ENCODE results near the gene RPS5. TPM values are rescaled to one million over a fixed set of nuclear protein-coding genes. Genes with fewer than 3 reads are reported as not detected.

Gene RPS5
- total RNA-seq, 1 experiment from 2014 or later = 1,249 TPM

DNA sequence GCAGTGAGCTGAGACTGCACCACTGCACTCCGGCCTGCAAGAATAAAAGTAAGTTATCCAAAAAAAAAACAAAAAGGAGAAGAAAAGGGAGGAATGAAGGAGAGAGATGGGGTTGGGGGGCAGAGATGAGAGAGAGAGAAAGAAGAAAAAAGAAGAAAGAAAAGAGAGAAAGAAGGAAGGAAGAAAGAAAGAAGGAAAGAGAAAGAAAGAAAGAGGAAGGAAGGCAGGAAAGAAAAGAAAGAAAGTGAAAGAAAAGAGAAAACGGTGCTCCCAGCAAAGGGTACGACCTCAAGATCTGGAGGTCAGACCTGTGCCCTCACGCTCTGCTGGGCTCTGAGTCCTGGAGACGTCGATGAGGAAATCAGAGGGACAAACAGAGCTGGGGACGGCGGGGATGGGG is 37.5 kb upstream of the RPS5 start:
- ChIA-PET POLR2A (ENCODE audit: low non-redundant PET) (interaction anchor here (0.7 kb wide), 1 partner anchor 32 kb away, joined by 8 read pairs; no protein-coding TSS in a partner anchor), CTCF (no interaction called here)
- Histone ChIP-seq H3K4me3 (ENCODE audit: low read depth, low read length, poor library complexity, severe bottlenecking) (no peak overlapping the region), H3K4me1 (ENCODE audit: insufficient read depth, low read length, poor library complexity, severe bottlenecking) (peaks cover 8% of the 10 kb centered on the region), H3K27ac (ENCODE audit: low read depth, low read length, poor library complexity, severe bottlenecking) (no peak overlapping the region), H3K27me3 (replicated peaks; ENCODE audit: insufficient read depth, low read depth, low read length, poor library complexity) (no peaks in the 10 kb centered on the region), H3K9me3 (ENCODE audit: low read depth, low read length, poor library complexity, severe bottlenecking) (no peaks in the 10 kb centered on the region), H3K36me3 (ENCODE audit: insufficient read depth, low read length, poor library complexity, severe bottlenecking) (no peaks in the 10 kb centered on the region)
- BruUV-seq (replicated peaks) = no TSS peak
- TF ChIP-seq, protein P1, sequence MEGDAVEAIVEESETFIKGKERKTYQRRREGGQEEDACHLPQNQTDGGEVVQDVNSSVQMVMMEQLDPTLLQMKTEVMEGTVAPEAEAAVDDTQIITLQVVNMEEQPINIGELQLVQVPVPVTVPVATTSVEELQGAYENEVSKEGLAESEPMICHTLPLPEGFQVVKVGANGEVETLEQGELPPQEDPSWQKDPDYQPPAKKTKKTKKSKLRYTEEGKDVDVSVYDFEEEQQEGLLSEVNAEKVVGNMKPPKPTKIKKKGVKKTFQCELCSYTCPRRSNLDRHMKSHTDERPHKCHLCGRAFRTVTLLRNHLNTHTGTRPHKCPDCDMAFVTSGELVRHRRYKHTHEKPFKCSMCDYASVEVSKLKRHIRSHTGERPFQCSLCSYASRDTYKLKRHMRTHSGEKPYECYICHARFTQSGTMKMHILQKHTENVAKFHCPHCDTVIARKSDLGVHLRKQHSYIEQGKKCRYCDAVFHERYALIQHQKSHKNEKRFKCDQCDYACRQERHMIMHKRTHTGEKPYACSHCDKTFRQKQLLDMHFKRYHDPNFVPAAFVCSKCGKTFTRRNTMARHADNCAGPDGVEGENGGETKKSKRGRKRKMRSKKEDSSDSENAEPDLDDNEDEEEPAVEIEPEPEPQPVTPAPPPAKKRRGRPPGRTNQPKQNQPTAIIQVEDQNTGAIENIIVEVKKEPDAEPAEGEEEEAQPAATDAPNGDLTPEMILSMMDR (conservative IDR thresholded peaks at IDR 0.05; ENCODE audit: low read depth, low read length) = no peak
- no peak for TF ChIP-seq EZH2 (IDR thresholded peaks at IDR 0.05; ENCODE audit: borderline replicate concordance, low read depth, low read length, poor library complexity, severe bottlenecking)
- intact Hi-C loops (cut with micrococcal nuclease; ENCODE audit: unreplicated experiment) = no loop called here
- DNase-seq (ENCODE audit: low spot score) = no peak

DNA sequence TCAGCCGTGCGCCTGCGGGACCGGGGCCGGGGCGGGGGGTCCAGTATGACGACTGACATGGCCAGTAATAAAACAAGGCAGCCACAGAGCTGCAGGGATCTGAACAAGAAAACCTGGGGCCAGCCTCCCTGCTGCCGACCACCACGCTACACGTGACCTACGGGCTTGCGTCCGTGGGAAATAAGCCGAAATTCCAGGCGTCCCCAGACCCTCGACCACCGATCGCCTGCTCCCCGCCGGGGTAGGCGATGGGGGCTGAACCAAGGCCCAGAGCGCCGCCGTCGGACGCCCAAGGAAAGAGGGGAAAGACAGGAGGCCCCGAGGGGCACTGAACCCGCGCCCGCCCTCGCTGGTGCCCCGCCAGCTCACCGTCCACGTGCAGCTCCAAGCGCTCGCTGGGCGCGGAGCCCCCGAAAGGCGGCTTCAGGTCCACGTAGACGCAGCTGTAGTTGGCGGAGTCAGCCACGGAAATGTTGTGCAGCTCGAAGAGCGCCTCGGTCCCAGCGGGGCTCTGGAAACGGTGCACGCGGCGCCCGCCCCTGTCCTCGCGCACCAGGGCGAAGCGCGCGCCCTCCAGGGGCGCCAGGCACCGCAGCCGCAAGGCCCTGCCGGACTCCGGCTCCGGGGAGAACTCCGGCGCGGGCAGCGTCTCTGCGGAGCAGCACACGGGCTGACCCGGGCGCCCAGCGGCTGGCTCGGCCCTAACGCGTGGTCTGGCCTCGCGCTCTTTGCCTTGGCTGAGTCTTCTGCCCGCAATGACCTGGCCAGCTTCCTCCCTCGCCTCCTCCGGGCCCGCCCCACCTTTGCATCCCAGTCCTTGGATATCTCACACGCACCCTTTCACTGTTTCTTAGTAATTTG is 36.8 kb upstream of the RPS5 start:
- Histone ChIP-seq H3K9me3 (ENCODE audit: low read depth, low read length, poor library complexity, severe bottlenecking) (no peaks in the 10 kb centered on the region), H3K36me3 (ENCODE audit: insufficient read depth, low read length, poor library complexity, severe bottlenecking) (no peaks in the 10 kb centered on the region), H3K27ac (ENCODE audit: low read depth, low read length, poor library complexity, severe bottlenecking) (no peak overlapping the region), H3K27me3 (replicated peaks; ENCODE audit: insufficient read depth, low read depth, low read length, poor library complexity) (no peaks in the 10 kb centered on the region), H3K4me1 (ENCODE audit: insufficient read depth, low read length, poor library complexity, severe bottlenecking) (peaks cover 8% of the 10 kb centered on the region), H3K4me3 (ENCODE audit: low read depth, low read length, poor library complexity, severe bottlenecking) (no peak overlapping the region)
- no peak for DNase-seq (ENCODE audit: low spot score)
- POLR2A ChIA-PET (ENCODE audit: low non-redundant PET) = no interaction called here
- BruUV-seq (replicated peaks) = no TSS peak
- intact Hi-C loops (cut with micrococcal nuclease; ENCODE audit: unreplicated experiment) = no loop called here
- no peak for TF ChIP-seq EZH2 (IDR thresholded peaks at IDR 0.05; ENCODE audit: borderline replicate concordance, low read depth, low read length, poor library complexity, severe bottlenecking)
- TF ChIP-seq, protein P1 (conservative IDR thresholded peaks at IDR 0.05; ENCODE audit: low read depth, low read length) = no peak
- CTCF ChIA-PET = no interaction called here

DNA sequence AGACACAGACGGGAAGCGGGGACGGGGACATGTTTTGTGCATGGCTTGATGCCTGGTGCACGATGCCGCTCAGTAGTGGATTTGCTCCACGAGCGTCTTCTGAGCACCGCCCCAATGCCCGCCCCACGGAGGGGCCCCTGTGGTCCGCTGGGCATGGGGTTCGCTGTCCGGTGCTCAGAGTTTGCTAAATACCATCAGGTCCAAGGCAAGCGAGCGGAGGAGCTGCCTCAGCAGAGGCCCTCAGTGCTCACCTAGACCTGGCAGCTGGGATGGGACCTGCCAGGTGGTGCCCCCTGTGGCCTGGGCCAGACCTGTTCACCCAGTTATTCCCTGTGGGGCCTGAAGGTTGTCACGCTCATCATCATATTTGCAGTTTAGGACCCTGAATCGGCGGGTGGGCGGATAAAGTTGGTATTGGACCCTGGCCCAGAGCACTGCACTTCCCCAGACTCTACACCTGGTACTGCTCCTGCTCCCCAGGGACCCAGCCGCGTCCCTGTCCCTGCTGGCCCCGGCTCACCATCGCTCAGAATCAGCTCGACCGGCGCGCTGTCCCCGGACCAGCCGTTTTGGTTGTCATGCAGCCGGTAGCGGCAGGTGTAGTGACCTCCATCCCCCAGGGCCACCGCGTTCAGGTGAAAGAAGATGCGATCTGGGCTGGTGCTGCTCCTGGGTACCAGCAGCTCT is 36.1 kb upstream of the RPS5 start:
- DNase-seq (ENCODE audit: low spot score) = no peak
- H3K4me1 ChIP-seq (ENCODE audit: insufficient read depth, low read length, poor library complexity, severe bottlenecking) = peaks cover 8% of the 10 kb centered on the region
- no TSS peak for BruUV-seq (replicated peaks)
- ChIA-PET POLR2A (ENCODE audit: low non-redundant PET) (no interaction called here), CTCF (no interaction called here)
- TF ChIP-seq EZH2 (IDR thresholded peaks at IDR 0.05; ENCODE audit: borderline replicate concordance, low read depth, low read length, poor library complexity, severe bottlenecking) = no peak
- TF ChIP-seq, protein P1 (conservative IDR thresholded peaks at IDR 0.05; ENCODE audit: low read depth, low read length) = no peak
- H3K27ac ChIP-seq (ENCODE audit: low read depth, low read length, poor library complexity, severe bottlenecking) = no peak overlapping the region
- no peak overlapping the region for H3K4me3 ChIP-seq (ENCODE audit: low read depth, low read length, poor library complexity, severe bottlenecking)
- H3K9me3 ChIP-seq (ENCODE audit: low read depth, low read length, poor library complexity, severe bottlenecking) = no peaks in the 10 kb centered on the region
- no peaks in the 10 kb centered on the region for H3K27me3 ChIP-seq (replicated peaks; ENCODE audit: insufficient read depth, low read depth, low read length, poor library complexity)
- no peaks in the 10 kb centered on the region for H3K36me3 ChIP-seq (ENCODE audit: insufficient read depth, low read length, poor library complexity, severe bottlenecking)
- intact Hi-C loops (cut with micrococcal nuclease; ENCODE audit: unreplicated experiment) = no loop called here
